GM19395 (cell line): ENCODE data around the gene FHL2.
A peak's percentile ranks its signal among the peaks of the same experiment; 100 is the strongest.
"Not testable (repeated sequence)": the region's sequence is repeated elsewhere in the genome, so short reads cannot be mapped to it uniquely, and the experiment has no call there.

ENCODE experiments used
- ATAC-seq: cut with Tn5 transposase; IDR thresholded peaks from one replicate; pipeline ENCODE4 v1.9.1; 2021; ENCODE audit warnings: mild to moderate bottlenecking, moderate library complexity; ENCODE audit not compliant: unreplicated experiment

FHL2 gene

DNA sequence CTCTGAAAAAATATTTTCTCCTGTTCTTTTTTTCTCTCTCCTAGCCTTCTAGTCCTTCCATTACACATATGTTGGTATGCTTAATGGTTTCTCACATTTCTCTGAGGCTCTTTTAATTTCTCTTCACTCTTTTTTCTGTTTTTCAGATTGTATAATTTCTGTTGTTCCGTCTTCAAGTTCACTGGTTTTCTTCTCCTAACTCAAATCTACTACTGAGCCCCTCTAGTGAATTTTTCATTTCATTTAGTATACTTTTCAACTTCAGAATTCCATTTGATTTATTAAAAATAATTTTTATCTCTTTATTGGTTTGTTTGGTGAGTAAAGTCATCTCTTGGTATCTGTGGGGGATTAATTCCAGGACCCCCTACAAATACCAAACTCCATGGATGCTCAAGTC lies 41.7 kb downstream of the FHL2 start:
- ATAC-seq: no peak

DNA sequence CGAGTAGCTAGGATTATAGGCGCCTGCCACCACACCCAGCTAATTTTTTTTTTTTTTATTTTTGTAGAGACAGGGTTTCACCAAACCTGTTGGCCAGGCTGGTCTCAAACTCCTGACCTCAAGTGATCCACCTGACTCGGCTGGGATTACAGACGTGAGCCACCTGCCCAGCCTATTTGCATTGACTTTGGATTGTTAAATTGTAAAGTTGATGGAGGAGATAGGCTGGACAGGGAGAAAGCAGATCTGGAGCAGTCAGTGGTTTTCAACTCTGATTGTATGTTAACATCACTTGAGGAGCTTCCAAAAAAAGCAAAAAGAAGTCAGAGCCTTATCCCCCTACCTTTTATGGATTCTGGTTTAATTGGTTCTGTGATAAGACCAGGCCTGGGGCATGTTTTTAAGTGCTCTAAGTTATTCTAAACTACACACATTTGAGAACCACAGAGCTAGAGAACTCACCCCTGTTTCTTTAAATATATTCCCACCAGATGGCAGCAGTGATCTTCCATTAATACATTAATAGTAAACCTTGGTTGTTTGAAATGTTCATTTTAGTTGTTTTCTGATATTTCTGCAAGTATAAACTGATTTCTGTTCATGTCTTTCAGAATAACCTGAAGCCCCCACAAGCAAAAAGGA lies 54.0 kb downstream of the FHL2 start:
- ATAC-seq: no peak

DNA sequence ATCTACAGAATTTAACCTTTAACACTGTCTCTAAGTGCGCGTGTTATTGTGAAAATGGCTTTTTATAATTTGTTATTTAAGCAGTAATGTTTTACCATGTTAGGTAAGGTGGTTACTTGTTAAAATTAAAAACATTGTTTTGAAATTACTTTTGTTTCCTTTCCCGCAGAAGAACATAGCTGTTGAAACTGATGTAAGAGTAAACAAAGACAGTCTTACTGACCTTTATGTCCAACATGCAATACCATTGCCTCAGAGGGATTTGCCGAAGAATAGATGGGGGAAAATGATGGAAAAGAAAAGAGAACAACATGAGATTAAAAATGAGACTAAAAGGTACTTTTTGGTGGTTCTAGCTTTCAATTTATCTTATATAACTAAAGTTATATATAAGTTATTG lies 59.4 kb downstream of the FHL2 start:
- no peak for ATAC-seq

DNA sequence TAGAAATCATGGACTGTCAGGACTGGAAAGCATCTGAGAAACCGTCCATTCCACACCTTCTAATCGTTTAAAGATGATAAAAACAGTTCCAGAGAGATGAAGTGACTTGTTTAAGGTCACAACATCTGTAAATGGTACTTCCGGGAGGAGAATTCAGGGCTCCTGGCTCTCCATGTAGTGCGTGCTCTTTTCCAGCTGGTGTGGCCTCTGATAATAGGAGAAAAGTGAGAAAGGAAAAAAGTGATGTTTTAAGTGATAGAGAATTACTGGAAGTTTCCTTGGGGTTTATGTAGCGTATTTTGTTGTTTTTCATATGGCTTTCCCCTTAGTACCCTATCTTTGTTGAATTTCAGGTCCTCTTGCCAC lies 60.8 kb downstream of the FHL2 start:
- peak; percentile 26 for ATAC-seq

DNA sequence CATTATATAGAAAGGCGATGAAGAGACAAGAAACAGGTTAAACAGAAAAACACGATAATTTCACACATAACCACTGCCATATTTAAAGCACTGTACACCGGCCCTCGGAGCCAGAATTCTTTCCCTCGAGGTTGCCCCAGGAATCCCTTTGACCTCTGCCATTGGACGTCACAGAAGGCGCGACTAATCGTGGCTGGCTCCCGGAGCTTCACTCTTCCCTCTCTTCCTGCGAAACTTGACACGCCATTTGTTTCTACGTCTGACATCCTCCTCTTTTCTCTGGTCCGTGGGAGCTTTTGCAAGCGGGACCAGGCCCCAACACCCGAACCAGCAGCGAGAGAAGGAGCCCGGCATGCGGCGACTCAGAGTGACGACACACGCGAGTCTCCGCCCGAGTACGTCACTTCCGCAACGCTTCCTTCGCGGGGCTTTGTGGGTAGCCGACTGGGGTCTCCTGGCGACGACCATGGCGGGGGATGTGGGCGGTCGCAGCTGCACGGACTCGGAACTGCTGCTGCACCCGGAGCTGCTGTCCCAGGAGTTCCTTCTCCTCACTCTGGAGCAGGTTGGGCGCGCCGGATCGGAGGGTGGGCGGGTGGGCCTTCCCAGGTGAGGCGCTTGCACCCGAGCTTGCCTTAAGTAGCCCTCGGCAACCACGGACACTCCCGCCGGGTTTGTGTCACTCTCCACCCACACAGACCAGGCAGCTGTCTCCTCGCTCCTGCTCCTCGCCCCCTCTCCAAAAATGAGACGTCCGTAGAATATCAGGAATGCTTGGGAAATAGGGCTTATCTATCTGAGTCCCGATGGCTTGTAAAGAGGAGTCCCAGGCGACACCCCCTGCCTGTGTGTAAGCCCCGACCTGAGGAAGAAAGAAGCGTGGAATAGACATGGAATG lies 61.5 kb downstream of the FHL2 start, which contains the start of gene C2orf49:
C2orf49 (plus strand) TSS at position 419 of the 898 bp plus-strand sequence; CDS start at position 467, 48 bp downstream.
- peak; percentile 92 for ATAC-seq

DNA sequence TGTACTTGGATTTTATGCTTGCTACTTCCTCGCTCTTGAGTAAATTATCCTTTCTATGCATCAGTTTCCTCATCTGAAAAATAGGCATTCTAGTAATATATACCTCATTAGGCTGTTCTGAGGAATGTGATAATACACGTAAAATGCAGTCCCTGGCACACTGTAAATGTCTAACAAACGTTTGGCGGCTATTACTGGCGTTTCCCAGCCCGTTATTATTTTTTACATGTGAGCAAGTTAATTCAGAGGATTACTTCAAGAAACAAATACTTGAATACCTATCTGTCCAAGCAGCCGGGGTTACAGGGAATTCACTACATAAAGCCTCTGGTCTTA lies 62.1 kb downstream of the FHL2 start:
- no peak for ATAC-seq

DNA sequence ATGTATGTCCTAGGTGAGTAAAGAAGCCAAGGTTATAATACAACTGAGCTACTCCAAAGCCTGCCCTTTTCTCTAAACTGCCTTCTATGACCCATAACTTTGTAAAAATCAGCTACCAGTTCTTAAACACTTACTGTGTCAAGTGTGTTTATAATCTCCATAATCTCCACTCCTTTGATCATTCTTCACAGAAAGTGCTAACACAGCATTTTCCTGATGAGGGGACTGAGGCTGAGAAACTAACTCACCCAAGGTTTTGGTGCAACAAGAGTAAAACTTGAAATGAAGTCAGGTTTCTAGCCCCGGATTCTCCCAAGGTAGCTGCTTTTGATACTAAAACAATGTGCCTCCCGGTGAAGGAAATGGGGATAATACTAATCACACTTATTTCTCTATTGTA lies 63.4 kb downstream of the FHL2 start:
- no peak for ATAC-seq

DNA sequence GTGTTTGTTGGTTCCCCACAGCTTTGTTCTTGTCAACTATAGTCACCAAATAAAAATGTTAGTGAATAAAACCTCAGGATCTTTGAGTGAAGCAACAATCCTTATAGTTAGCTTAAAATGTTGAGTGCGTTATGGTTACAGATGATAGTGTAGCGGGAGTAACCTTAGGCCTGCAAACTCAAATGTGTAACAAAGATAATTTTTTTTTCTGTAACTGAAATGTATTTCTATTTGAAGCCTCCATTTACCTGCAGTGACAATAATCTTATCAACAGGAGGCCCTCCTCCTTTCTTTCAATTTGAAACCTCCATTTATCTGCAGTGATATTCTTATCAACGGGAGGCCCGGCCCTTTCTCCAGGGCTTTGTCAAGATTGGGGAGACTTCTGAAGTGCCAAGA lies 64.6 kb downstream of the FHL2 start:
- no peak for ATAC-seq

DNA sequence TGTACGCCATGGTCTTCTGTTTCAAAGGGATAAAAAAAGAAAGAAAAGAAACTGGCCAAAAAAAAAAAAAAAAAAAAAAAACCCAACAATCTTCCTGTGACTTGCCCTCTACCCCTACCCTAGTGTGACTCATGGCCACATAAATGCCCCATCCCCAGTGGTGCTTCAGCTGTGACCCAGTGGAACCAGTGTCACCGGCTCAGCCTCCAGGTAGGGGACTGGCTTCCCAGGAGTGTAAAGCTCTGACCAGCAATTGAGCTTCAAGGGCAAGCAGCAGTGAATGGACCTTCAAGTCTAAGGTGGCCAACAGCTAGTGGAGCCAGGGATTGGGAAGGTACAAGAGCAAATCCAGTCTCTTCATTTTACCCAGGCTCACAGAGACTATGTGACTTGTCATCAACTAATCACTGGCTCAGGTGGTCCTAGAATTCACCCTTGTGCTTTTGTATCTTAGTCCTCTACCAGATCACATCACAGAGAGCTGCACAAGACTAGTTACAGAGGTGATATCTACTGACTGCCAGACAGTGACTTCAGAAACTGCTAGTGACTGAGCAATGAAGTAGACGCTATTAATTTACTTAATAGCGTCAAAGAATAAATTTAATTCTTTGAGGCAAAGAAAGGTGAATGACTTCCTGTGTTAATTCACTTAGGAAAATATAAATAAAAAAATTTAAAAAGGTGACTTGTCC lies 68.0 kb downstream of the FHL2 start:
- ATAC-seq: no peak

DNA sequence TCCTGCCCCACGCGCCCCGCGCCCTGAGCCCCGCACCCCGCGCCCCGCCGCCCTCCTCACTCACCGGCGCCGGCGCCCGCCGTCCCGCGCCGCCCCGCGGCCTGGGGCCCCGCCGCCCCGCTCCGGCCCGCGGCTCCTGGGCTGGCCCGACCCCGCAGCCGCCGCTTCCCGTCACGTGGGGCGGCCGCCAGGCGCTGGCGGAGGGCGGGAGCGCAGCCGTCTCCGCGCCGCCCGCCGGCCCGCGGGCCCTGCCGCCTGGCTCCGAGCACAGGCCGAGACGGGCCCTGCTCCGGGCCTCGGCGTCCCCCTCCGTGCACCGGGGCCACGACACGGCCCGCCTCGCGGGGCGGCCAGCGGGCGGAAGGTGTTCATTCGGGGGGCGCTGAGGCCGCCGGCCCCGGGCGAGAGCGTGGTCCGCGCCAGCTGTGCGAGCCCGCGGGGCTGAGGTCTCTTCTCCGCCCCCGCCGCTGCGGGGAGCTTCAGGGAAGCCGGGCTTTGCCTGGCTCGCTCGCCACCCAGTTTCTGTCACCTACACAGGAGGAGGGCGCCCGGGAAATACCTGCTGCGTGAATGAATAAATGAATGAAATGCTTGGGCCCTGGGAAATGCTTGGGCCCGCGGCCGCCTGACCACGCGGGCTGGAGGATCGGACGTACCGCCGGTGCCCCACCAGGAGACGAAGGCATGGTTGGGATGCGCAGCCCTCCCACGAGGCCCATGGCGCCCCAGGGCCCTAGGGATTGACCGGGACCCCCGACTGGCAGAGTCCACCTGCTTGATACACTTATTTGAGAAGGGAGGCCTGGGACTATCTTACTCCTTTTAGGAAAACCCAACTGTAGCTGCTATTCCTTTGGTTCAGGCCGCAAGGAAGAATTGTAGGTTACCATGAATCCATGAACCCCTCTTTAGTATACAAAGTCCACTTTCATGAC lies 69.0 kb downstream of the FHL2 start, which contains the start of gene TGFBRAP1:
TGFBRAP1 (minus strand) TSS at position 175 of the 935 bp plus-strand sequence. CDS start 21,434 bp downstream, outside the sequence.
- peak; percentile 71 for ATAC-seq

DNA sequence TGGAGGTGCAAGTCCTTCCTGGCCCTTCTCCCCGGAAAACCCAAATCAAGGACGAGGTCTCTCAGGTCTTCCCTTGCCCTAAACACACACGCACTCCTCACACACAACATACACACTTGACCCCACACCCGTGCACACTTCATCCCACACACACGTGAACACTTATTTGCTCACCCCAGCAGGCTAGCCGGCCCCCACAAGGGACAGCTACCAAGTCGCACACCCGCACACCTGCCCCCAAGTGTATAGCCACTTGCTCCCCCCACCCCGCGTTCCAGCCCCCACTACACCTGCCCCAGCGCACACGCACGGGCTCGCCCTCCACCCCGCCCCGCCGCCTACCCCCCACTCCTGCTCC lies 69.7 kb downstream of the FHL2 start:
- ATAC-seq: no peak

DNA sequence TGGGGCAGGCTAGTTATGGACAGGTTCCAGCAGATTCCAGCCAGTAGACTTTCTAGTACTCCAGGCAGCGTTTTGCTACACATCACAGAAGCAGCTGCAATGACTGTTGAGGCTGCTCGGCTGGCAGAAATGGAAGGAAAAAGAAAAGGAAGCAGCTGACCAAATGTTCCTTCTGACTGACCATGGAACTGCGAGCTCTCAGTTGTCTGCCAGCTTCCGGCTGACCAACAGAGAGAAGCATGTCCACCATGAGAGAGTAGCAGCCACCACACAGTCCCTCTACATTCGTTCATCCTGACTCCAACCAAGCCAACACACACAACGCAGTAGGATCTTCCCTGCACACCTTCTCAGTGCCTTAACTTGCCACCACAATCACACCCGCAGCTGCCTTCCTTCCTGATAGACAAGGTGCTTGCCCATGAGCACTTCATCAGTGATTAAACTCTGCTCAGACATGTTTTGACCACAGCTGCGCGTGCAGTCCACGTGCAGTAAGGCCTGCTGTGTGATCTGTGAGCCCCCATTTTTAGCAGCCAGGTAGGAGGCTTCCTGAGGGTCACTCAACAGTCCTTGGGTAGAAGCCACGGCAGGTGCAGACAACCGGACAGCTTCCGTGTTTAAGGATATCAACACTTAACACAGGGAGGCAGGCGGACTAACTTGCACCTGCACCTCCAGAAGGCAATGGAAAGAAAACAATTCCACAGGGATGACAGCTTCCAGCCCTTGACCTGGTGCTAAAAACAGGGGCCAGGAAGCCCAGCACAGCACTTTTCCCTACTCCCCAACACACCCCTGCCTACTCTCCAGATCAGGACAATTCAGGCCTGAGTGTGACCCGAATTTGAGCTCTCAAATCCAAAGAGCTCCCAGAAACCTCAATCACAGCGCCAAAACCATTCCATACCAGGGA lies 70.3 kb downstream of the FHL2 start:
- peak; percentile 42 for ATAC-seq

DNA sequence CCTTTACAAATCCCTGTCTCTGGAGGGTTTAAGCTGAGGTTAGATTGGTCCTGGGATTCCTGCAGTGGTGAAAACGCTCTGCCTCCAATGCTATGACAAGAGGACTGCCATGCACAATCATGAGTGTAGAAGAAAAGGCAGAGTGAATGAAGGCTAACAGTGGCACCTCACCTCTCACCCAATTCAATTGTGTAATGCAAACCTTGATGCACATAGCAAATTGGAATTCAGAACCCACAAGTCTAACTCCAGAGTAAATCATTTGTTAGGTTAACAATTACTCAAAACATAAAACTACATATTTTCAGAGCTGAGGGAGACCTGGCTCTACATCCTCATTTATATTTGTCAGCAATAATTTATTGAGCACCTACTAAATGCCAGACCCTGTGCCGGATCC lies 71.2 kb downstream of the FHL2 start:
- ATAC-seq: no peak

DNA sequence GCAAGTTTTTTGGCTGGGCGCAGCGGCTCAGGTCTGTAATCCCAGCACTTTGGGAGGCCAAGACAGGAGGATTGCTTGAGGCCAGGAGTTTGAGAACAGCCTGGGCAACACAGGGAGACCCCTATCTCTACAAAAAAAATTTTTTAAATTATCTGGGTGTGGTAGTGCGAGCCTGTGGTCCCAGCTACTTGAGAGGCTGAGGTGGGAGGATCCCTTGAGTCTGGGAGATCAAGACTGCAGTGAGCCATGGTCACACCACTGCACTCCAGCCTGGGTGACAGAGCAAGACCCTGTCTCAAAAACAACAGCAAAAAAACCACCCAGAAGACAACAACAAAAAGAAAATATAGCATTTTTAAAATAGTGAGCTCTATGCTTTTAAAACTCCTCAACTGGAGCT lies 71.6 kb downstream of the FHL2 start:
- not testable (repeated sequence) for ATAC-seq

DNA sequence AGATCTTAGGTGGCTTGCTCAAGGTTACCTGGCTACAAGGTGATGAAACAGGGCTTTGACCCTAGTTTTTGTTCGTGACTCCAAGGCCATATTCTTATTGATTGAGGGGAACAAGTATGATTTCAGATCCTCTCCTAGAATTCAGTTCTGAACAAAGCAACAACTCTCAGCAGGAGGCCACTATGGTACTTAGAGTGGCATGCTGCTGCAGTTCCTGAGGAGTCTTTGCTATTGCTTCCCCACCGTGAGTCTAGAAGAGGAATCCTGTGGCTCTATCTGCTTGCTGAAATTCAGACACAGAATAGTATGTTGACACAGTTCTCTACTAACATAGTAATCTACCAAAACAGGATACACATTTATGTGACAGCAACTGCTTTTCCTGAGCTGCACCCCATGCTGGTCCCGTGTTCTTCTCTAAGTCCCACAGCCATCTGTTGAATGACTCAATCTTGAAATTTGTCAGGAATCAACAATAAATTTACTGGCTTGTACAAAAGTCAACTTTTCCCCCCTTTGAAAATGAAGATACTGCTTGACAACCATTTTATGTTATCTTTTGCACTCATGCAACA lies 73.4 kb downstream of the FHL2 start:
- no peak for ATAC-seq

DNA sequence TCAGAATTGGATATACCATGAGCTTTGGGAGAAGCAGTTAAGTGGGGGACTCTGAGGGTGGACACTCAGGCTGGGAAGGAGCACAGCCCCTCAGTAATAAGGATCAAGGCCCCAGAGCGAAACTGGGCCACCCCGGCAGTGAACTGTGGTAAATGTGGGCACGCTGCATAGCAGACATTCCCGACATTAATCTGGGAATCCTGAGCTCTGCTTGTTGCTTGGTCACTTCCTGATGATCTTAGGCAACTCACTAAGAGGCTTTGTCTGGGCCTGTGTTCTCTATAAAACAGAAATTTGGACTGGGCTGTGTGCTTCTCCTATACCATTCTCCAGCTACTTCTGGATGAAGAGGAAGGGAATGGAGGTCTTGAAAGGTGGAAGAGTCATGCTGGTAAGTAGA lies 74.1 kb downstream of the FHL2 start:
- ATAC-seq: no peak

DNA sequence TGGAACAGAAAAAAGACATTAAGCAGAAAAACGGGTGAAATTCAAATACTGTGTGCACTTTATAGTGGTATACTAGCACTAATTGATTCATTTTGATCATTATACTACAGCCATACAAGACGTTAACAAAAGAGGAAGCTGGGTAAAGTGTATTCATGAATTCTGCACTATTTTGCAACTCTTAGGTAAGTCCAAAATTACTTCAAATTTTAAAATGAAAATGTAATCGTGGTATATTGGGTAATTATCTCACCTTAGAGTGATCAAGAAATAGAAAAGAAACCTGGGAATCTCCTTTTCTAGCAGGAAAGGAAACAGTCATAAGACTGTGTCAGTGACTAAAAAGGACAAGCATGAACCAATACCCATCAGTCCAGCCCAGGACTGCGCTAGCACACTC lies 74.8 kb downstream of the FHL2 start:
- ATAC-seq: no peak

DNA sequence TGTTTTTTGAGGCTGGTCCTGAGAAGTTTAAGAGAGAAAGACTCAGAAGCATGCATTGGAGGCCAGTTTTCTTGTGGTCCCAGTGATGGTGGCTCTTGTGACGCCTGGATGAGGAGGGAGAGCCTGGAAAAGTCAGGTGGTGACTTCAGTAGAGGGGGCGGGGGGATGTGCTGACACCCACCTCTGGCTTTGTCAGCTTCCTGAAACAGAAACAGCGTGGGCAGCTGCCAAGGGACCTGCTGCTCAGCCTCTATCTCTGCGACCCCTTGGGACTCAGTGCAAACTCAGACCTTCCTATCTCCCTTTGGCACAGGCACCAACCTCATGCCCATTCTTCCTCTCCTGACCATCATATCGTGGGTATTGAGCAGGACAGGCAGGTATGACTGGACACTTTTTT lies 75.7 kb downstream of the FHL2 start:
- no peak for ATAC-seq

DNA sequence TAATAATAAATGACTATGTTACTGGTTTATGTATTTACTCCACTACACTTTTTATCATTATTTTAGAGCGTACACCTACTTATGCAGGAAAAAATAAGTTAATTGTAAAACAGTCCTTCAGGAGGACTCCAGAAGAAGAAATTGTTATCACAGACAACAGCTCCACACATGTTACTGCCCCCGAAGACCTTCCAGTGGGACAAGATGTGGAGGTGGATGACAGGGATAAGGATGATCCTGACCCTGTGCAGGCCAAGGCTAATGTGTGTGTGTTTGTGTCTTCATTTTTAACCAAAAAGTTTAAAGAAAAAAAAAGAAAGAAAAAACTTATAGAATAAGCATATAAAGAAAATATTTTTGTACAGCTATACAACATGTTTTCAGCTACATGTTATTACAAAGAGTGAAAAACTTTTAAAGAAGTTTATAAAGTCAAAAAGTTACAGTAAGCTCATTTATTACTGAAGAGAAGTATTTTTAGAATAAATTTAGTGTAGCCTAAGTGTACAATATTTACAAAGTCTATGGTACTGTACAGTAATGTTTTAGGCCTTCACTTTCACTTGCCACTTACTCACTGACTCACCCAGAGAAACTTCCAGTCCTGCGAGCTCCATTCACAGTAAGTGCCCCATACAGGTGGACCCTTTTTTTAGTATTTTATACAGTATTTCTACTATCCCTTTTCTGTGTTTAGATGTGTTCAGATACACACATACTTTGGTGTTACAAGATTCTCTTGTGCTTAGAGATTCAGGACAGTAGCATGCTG lies 76.8 kb downstream of the FHL2 start:
- peak; percentile 55 for ATAC-seq
